Epidermal melanocyte (primary cell): Measurements from ENCODE around the gene STAC.
"Not testable (repeated sequence)": the region's sequence is repeated elsewhere in the genome, so short reads cannot be mapped to it uniquely, and the experiment has no call there.

Source experiments
- DNase-seq: peaks from one replicate; pipeline ENCODE4 v3.0.0; 2011; ENCODE audit warnings: low spot score; ENCODE audit not compliant: insufficient read length

STAC gene

GRCh38 chr3:36480911-36481648 is 100.8 kb downstream of the STAC start:
- DNase-seq, result no peak

- no peak for DNase-seq
Observed at GRCh38 chr3:36482256-36482655, 102.0 kb downstream of the STAC start.

- no peak for DNase-seq
Observed at GRCh38 chr3:36482880-36483279, 102.6 kb downstream of the STAC start.

GRCh38 chr3:36483709-36484108 is 103.4 kb downstream of the STAC start:
- DNase-seq, result no peak

- no peak for DNase-seq
Observed at GRCh38 chr3:36484386-36484785, 104.1 kb downstream of the STAC start.

- no peak for DNase-seq
Observed at GRCh38 chr3:36486009-36486795, 105.9 kb downstream of the STAC start.

- DNase-seq, result no peak
Observed at GRCh38 chr3:36487616-36488015, 107.3 kb downstream of the STAC start.

- DNase-seq, result no peak
Observed at GRCh38 chr3:36488077-36488789, 107.9 kb downstream of the STAC start.

- DNase-seq, result no peak
Observed at GRCh38 chr3:36489101-36489500, 108.8 kb downstream of the STAC start.

GRCh38 chr3:36489679-36490425 is 109.5 kb downstream of the STAC start:
- no peak for DNase-seq

GRCh38 chr3:36493051-36493450 is 112.7 kb downstream of the STAC start:
- no peak for DNase-seq

- DNase-seq, result no peak
Observed at GRCh38 chr3:36494461-36495109, 114.3 kb downstream of the STAC start.

- DNase-seq, result peak; percentile 23
Observed at GRCh38 chr3:36496684-36497633, 116.7 kb downstream of the STAC start.

- not testable (repeated sequence) for DNase-seq
Observed at GRCh38 chr3:36500053-36500452, 119.7 kb downstream of the STAC start.

- DNase-seq, result no peak
Observed at GRCh38 chr3:36501616-36502015, 121.3 kb downstream of the STAC start.

GRCh38 chr3:36505393-36505792 is 125.1 kb downstream of the STAC start:
- DNase-seq, result no peak

GRCh38 chr3:36511791-36512486 is 131.6 kb downstream of the STAC start:
- DNase-seq, result no peak

GRCh38 chr3:36512555-36512954 is 132.3 kb downstream of the STAC start:
- no peak for DNase-seq

- no peak for DNase-seq
Observed at GRCh38 chr3:36514171-36514570, 133.9 kb downstream of the STAC start.
